DND-41 (cell line): ENCODE data around the gene NDRG3.

ENCODE experiments used
- ATAC-seq: fragments of 200-7000 bp; cut with Tn5 transposase; 3 replicates; pipeline ENCODE4 v1.9.1; 2021; ENCODE audit warnings: low read depth; ENCODE audit not compliant: insufficient read depth
- DNase-seq: peaks from one replicate; pipeline ENCODE4 v3.0.0-alpha.2; 2020
- H2AFZ ChIP-seq: 2 replicates; pipeline ENCODE4 v1.6.0; 2012; ENCODE audit warnings: low read depth, low read length
- H3K27ac ChIP-seq: 2 replicates; pipeline ENCODE4 v1.5.1; 2012; ENCODE audit warnings: low read length, inconsistent platforms
- H3K27me3 ChIP-seq: fragments of 200-600 bp; sonication (generic); 2 replicates; pipeline ENCODE4 v1.6.0; 2012; ENCODE audit warnings: low read length, mild to moderate bottlenecking, inconsistent platforms; ENCODE audit not compliant: insufficient read depth, poor library complexity
- H3K36me3 ChIP-seq: 2 replicates; pipeline ENCODE4 v1.5.1; 2012; ENCODE audit warnings: low read length, inconsistent platforms; ENCODE audit not compliant: insufficient read depth
- H3K4me1 ChIP-seq: 2 replicates; pipeline ENCODE4 v1.5.1; 2012; ENCODE audit warnings: mild to moderate bottlenecking, low read length; ENCODE audit not compliant: insufficient read depth
- H3K4me2 ChIP-seq: 2 replicates; pipeline ENCODE4 v1.6.0; 2012; ENCODE audit warnings: mild to moderate bottlenecking, moderate library complexity, low read length, inconsistent platforms; ENCODE audit not compliant: insufficient read depth
- H3K4me3 ChIP-seq, 2 experiments: fragments of 200-600 bp in 1 of 2; shearing (Covaris generic) in 1 of 2; 2 replicates each; pipeline ENCODE4 v1.5.1; 2012 to 2016; ENCODE audit warnings: inconsistent platforms in 2 of 2, low read length in 2 of 2, mild to moderate bottlenecking in 2 of 2, low read depth in 1 of 2, moderate library complexity in 1 of 2
- H3K79me2 ChIP-seq: 2 replicates; pipeline ENCODE4 v1.6.0; 2012; ENCODE audit warnings: low read length, inconsistent platforms; ENCODE audit not compliant: insufficient read depth
- H3K9ac ChIP-seq: 2 replicates; pipeline ENCODE4 v1.6.0; 2012; ENCODE audit warnings: low read depth, mild to moderate bottlenecking, inconsistent platforms, low read length, moderate library complexity
- H3K9me3 ChIP-seq: 2 replicates; pipeline ENCODE4 v1.5.1; 2012; ENCODE audit warnings: low read length, moderate library complexity, mild to moderate bottlenecking, inconsistent platforms; ENCODE audit not compliant: insufficient read depth, severe bottlenecking
- H4K20me1 ChIP-seq: 2 replicates; pipeline ENCODE4 v1.6.0; 2012; ENCODE audit warnings: low read length; ENCODE audit not compliant: insufficient read depth
- CTCF ChIP-seq: IDR thresholded peaks from 2 replicates; pipeline ENCODE4 v1.5.1; 2012; ENCODE audit warnings: borderline replicate concordance, low read length, moderate library complexity, mild to moderate bottlenecking; ENCODE audit not compliant: poor library complexity, severe bottlenecking; ENCODE audit errors: extremely low read depth
- EZH2 ChIP-seq: IDR thresholded peaks from 3 replicates; pipeline ENCODE4 v1.6.1; 2012; ENCODE audit warnings: borderline replicate concordance, low read depth, mild to moderate bottlenecking, moderate library complexity, low read length, inconsistent platforms; ENCODE audit not compliant: severe bottlenecking

Gene NDRG3

GRCh38 chr20:36754656-36755222 lies 8.8 kb upstream of the NDRG3 start:
- no peaks in the 10 kb centered on the region for H4K20me1 ChIP-seq
- TF ChIP-seq EZH2, result no peak
- TF ChIP-seq CTCF, result peak; percentile 80
- H3K4me3 ChIP-seq, result no peak overlapping the region
- peak; percentile 91 for ATAC-seq
- no peaks in the 10 kb centered on the region for H3K4me1 ChIP-seq
- no peaks in the 10 kb centered on the region for H3K27me3 ChIP-seq
- peak; percentile 60 for DNase-seq
- no peak overlapping the region for H3K4me2 ChIP-seq
- no peaks in the 10 kb centered on the region for H3K9me3 ChIP-seq
- H3K36me3 ChIP-seq, result peaks cover 72% of the 10 kb centered on the region
- H2AFZ ChIP-seq, result no peak overlapping the region
- no peaks in the 10 kb centered on the region for H3K79me2 ChIP-seq
- no peak overlapping the region for H3K27ac ChIP-seq
- no peak overlapping the region for H3K9ac ChIP-seq

- no peak for DNase-seq
- H3K79me2 ChIP-seq, result no peaks in the 10 kb centered on the region
- H3K4me3 ChIP-seq, result no peak overlapping the region
- TF ChIP-seq CTCF, result no peak
- H3K9ac ChIP-seq, result no peak overlapping the region
- H3K4me1 ChIP-seq, result no peaks in the 10 kb centered on the region
- H4K20me1 ChIP-seq, result no peaks in the 10 kb centered on the region
- H3K27me3 ChIP-seq, result no peaks in the 10 kb centered on the region
- H3K4me2 ChIP-seq, result no peak overlapping the region
- no peak overlapping the region for H3K27ac ChIP-seq
- ATAC-seq, result no peak
- H3K9me3 ChIP-seq, result no peaks in the 10 kb centered on the region
- no peak overlapping the region for H2AFZ ChIP-seq
- H3K36me3 ChIP-seq, result peaks cover 63% of the 10 kb centered on the region
These were observed 6.7 kb upstream of the NDRG3 start for GRCh38 chr20:36752582-36752981.

- peaks cover 3% of the 10 kb centered on the region; the same call in 1 of the 2 replicates for H3K36me3 ChIP-seq
- peaks cover 20% of the 10 kb centered on the region for H3K79me2 ChIP-seq
- peak overlapping the region; percentile 21; the same call in 1 of the 2 replicates for H3K27ac ChIP-seq
- peaks cover 28% of the 10 kb centered on the region for H3K4me1 ChIP-seq
- peak overlapping the region; percentile 68 for H3K9ac ChIP-seq
- ATAC-seq (peak; percentile 50), DNase-seq (no peak)
- H3K4me3 ChIP-seq, result peak overlapping the region; percentile 37 to 77; a peak in 3 of 4 replicates
- no peaks in the 10 kb centered on the region for H3K27me3 ChIP-seq
- H3K9me3 ChIP-seq, result no peaks in the 10 kb centered on the region
- TF ChIP-seq CTCF, result peak; percentile 43
- TF ChIP-seq EZH2, result no peak
- H3K4me2 ChIP-seq, result peak overlapping the region; percentile 83
- peak overlapping the region; percentile 81 for H2AFZ ChIP-seq
- H4K20me1 ChIP-seq, result no peaks in the 10 kb centered on the region
These were observed 510 bp downstream of the NDRG3 start for GRCh38 chr20:36745234-36745926.
